ENCODE measurements around the gene GULP1. TPM values are rescaled to one million over a fixed set of nuclear protein-coding genes. Genes with fewer than 3 reads are reported as not detected.

GULP1 gene
- total RNA-seq, 1 donor from 2014 or later, result not detected

GRCh38 chr2:188291142-188291616 lies 495 bp upstream of the GULP1 start:
- no peak for DNase-seq
- peaks cover 3% of the 10 kb centered on the region for H3K9me3 Mint-ChIP-seq
- intact Hi-C loops (cut with micrococcal nuclease), result no loop called here
- H3K36me3 Mint-ChIP-seq (ENCODE audit: low read depth), result no peaks in the 10 kb centered on the region
- no peaks in the 10 kb centered on the region for H3K4me1 Mint-ChIP-seq
- H3K27me3 Mint-ChIP-seq, result peaks cover 31% of the 10 kb centered on the region
- ATAC-seq (ENCODE audit: low read depth), result no peak
- ChIA-PET CTCF (no interaction called here), POLR2A (no interaction called here)
- H3K27ac Mint-ChIP-seq, result no peak overlapping the region
- no peak for TF ChIP-seq CTCF (IDR thresholded peaks at IDR 0.05)
- no peak overlapping the region for H3K4me3 Mint-ChIP-seq

GRCh38 chr2:188292348-188293239 lies 920 bp downstream of the GULP1 start:
- ChIA-PET CTCF (no interaction called here), POLR2A (no interaction called here)
- ATAC-seq (ENCODE audit: low read depth) (no peak), DNase-seq (no peak)
- no peak overlapping the region for H3K4me3 Mint-ChIP-seq
- intact Hi-C loops (cut with micrococcal nuclease), result no loop called here
- peaks cover 31% of the 10 kb centered on the region for H3K27me3 Mint-ChIP-seq
- no peaks in the 10 kb centered on the region for H3K36me3 Mint-ChIP-seq (ENCODE audit: low read depth)
- no peaks in the 10 kb centered on the region for H3K4me1 Mint-ChIP-seq
- H3K27ac Mint-ChIP-seq, result no peak overlapping the region
- peaks cover 3% of the 10 kb centered on the region for H3K9me3 Mint-ChIP-seq
- no peak for TF ChIP-seq CTCF (IDR thresholded peaks at IDR 0.05)

GRCh38 chr2:188293601-188294351 lies 2.1 kb downstream of the GULP1 start:
- ChIA-PET POLR2A (no interaction called here), CTCF (no interaction called here)
- Mint-ChIP-seq H3K27ac (no peak overlapping the region), H3K36me3 (ENCODE audit: low read depth) (no peaks in the 10 kb centered on the region), H3K27me3 (peaks cover 31% of the 10 kb centered on the region), H3K9me3 (peaks cover 2% of the 10 kb centered on the region), H3K4me1 (no peaks in the 10 kb centered on the region), H3K4me3 (no peak overlapping the region)
- ATAC-seq (ENCODE audit: low read depth) (no peak), DNase-seq (no peak)
- no peak for TF ChIP-seq CTCF (IDR thresholded peaks at IDR 0.05)
- intact Hi-C loops (cut with micrococcal nuclease), result no loop called here

GRCh38 chr2:188294352-188294926 lies 2.8 kb downstream of the GULP1 start:
- POLR2A ChIA-PET, result no interaction called here
- H3K27ac Mint-ChIP-seq, result no peak overlapping the region

More at GRCh38 chr2:188294352-188294926, 2.8 kb downstream of the GULP1 start:
- ATAC-seq (ENCODE audit: low read depth), result no peak
- intact Hi-C loops (cut with micrococcal nuclease), result no loop called here
- DNase-seq, result no peak
- Mint-ChIP-seq H3K4me1 (no peaks in the 10 kb centered on the region), H3K9me3 (peaks cover 4% of the 10 kb centered on the region), H3K4me3 (no peak overlapping the region), H3K27me3 (peaks cover 31% of the 10 kb centered on the region), H3K36me3 (ENCODE audit: low read depth) (no peaks in the 10 kb centered on the region)
- TF ChIP-seq CTCF (IDR thresholded peaks at IDR 0.05), result no peak
- CTCF ChIA-PET, result no interaction called here
